OCI-LY7 (cell line): Measurements from ENCODE around the gene UBE2S. TPM values are rescaled to one million over a fixed set of nuclear protein-coding genes. Genes with fewer than 3 reads are reported as not detected.

Source experiments
- BruUV-seq: library from RNA; stranded (reverse); fragments of 400-500 nt; replicated peaks from 2 replicates; lab custom pipeline; 2021; lab: Mats Ljungman, UMichigan
- CTCF ChIA-PET: fragments of 300-600 bp; sonication (Branson Sonifier 250); formaldehyde crosslinking; loops from one replicate; lab custom pipeline; 2022; ENCODE audit warnings: antibody characterized with exemption; ENCODE audit not compliant: unreplicated experiment; lab: Charles Lee
- POLR2A ChIA-PET: fragments of 300-600 bp; sonication (Branson Sonifier 250); formaldehyde crosslinking; loops from one replicate; lab custom pipeline; 2022; ENCODE audit warnings: antibody characterized with exemption; lab: Charles Lee
- DNase-seq: peaks from one replicate; pipeline ENCODE4 v3.0.0-alpha.2; 2015; ENCODE audit warnings: low spot score
- H2AFZ ChIP-seq: fragments of 200-600 bp; sonication (generic), shearing (Covaris generic); 2 replicates; pipeline ENCODE4 v1.6.1; 2014; ENCODE audit warnings: mild to moderate bottlenecking, antibody characterized with exemption, low read length, moderate library complexity
- H3K27ac ChIP-seq: fragments of 200-600 bp; sonication (generic); 2 replicates; pipeline ENCODE4 v1.5.1; 2014; ENCODE audit warnings: mixed run types, low read depth, mild to moderate bottlenecking, moderate library complexity, low read length, inconsistent platforms; ENCODE audit not compliant: poor library complexity, severe bottlenecking
- H3K36me3 ChIP-seq: fragments of 200-600 bp; sonication (generic); 2 replicates; pipeline ENCODE4 v1.6.1; 2014; ENCODE audit warnings: mild to moderate bottlenecking, antibody characterized with exemption, low read length, moderate library complexity, mixed read lengths; ENCODE audit not compliant: insufficient read depth
- H3K4me1 ChIP-seq: fragments of 200-600 bp; sonication (generic); 2 replicates; pipeline ENCODE4 v1.5.1; 2014; ENCODE audit warnings: mild to moderate bottlenecking, low read length; ENCODE audit not compliant: insufficient read depth, poor library complexity, severe bottlenecking
- H3K4me2 ChIP-seq: fragments of 200-600 bp; sonication (generic); 2 replicates; pipeline ENCODE4 v1.6.1; 2014; ENCODE audit warnings: mild to moderate bottlenecking, low read length
- H3K4me3 ChIP-seq: fragments of 200-600 bp; sonication (generic); 2 replicates; pipeline ENCODE4 v1.5.1; 2014; ENCODE audit warnings: mild to moderate bottlenecking, low read depth, low read length; ENCODE audit not compliant: poor library complexity, severe bottlenecking
- H3K79me2 ChIP-seq: fragments of 200-600 bp; sonication (generic); 2 replicates; pipeline ENCODE4 v1.6.1; 2016; ENCODE audit warnings: low read depth, mild to moderate bottlenecking, low read length, moderate library complexity, mixed read lengths; ENCODE audit not compliant: insufficient read depth
- H3K9me2 ChIP-seq: fragments of 200-600 bp; sonication (generic); 2 replicates; pipeline ENCODE4 v1.6.1; 2016; ENCODE audit warnings: mild to moderate bottlenecking, low read length, mixed read lengths; ENCODE audit not compliant: insufficient read depth
- H3K9me3 ChIP-seq: fragments of 200-600 bp; sonication (generic); 2 replicates; pipeline ENCODE4 v1.6.1; 2014; ENCODE audit warnings: mild to moderate bottlenecking, mixed run types, low read length, mixed read lengths
- H4K20me1 ChIP-seq: fragments of 200-600 bp; sonication (generic); 2 replicates; pipeline ENCODE4 v1.6.1; 2014; ENCODE audit warnings: mild to moderate bottlenecking, antibody characterized with exemption, low read length, moderate library complexity, mixed read lengths; ENCODE audit not compliant: insufficient read depth
- CTCF ChIP-seq: fragments of 200-600 bp; sonication (generic); conservative IDR thresholded peaks from 2 replicates; pipeline ENCODE4 v1.5.1; 2014; ENCODE audit warnings: mild to moderate bottlenecking, antibody characterized with exemption, low read length, moderate library complexity, mixed read lengths
- EZH2phosphoT487 ChIP-seq: fragments of 200-600 bp; sonication (generic); IDR thresholded peaks from 2 replicates; pipeline ENCODE4 v1.6.1; 2018; ENCODE audit warnings: low read depth, borderline replicate concordance, mild to moderate bottlenecking, mixed run types, antibody characterized with exemption, low read length, moderate library complexity, mixed read lengths
- intact Hi-C: fragments of 100-400 bp; cut with micrococcal nuclease; formaldehyde crosslinking; loops from one replicate; pipeline ENCODE4 v1.10.0; 2022; ENCODE audit not compliant: unreplicated experiment
- total RNA-seq, 2 experiments: library from RNA; depleted of rRNA in 1 of 2; stranded (reverse); fragments of >200 nt in 1 of 2; shearing (Covaris generic) in 1 of 2; gene quantifications; 2 replicates each; pipeline ENCODE4 v1.2.3, GENCODE V29; 2014 to 2022

The UBE2S gene
- total RNA-seq, 2 experiments from 2014 or later = 285 to 682 TPM

GRCh38 chr19:55352549-55353145 lies 54.9 kb downstream of the UBE2S start:
- CTCF ChIA-PET = no interaction called here

GRCh38 chr19:55352040-55352439 lies 55.5 kb downstream of the UBE2S start:
- TF ChIP-seq CTCF = no peak
- Histone ChIP-seq H2AFZ (no peak overlapping the region), H3K36me3 (no peaks in the 10 kb centered on the region), H3K4me2 (no peak overlapping the region), H3K9me3 (no peaks in the 10 kb centered on the region), H3K4me3 (no peak overlapping the region), H3K27ac (no peak overlapping the region), H3K4me1 (peaks cover 12% of the 10 kb centered on the region), H3K9me2 (no peaks in the 10 kb centered on the region), H3K79me2 (no peaks in the 10 kb centered on the region), H4K20me1 (no peaks in the 10 kb centered on the region)
- ChIA-PET POLR2A (no interaction called here), CTCF (no interaction called here)
- DNase-seq = no peak
- intact Hi-C loops = no loop called here
- BruUV-seq = no TSS peak

More at GRCh38 chr19:55352549-55353145, 54.9 kb downstream of the UBE2S start:
- Histone ChIP-seq H3K27ac (no peak overlapping the region), H3K9me3 (no peaks in the 10 kb centered on the region), H3K4me3 (no peak overlapping the region), H3K4me2 (no peak overlapping the region), H3K36me3 (no peaks in the 10 kb centered on the region), H4K20me1 (no peaks in the 10 kb centered on the region), H3K4me1 (peaks cover 12% of the 10 kb centered on the region), H2AFZ (no peak overlapping the region), H3K79me2 (no peaks in the 10 kb centered on the region), H3K9me2 (no peaks in the 10 kb centered on the region)
- intact Hi-C loops = no loop called here
- BruUV-seq = no TSS peak
- TF ChIP-seq EZH2phosphoT487 (no peak), CTCF (no peak)
- no peak for DNase-seq
- POLR2A ChIA-PET = no interaction called here

- no peaks in the 10 kb centered on the region for H3K79me2 ChIP-seq
- no peaks in the 10 kb centered on the region for H3K36me3 ChIP-seq
- TF ChIP-seq CTCF (no peak), EZH2phosphoT487 (no peak)
- intact Hi-C loops = no loop called here
- H3K27ac ChIP-seq = no peak overlapping the region
- no peak overlapping the region for H2AFZ ChIP-seq
- POLR2A ChIA-PET = no interaction called here
- H3K4me3 ChIP-seq = no peak overlapping the region
- no peak overlapping the region for H3K4me2 ChIP-seq
- BruUV-seq = no TSS peak
- H3K4me1 ChIP-seq = peaks cover 12% of the 10 kb centered on the region
- no peaks in the 10 kb centered on the region for H4K20me1 ChIP-seq
- CTCF ChIA-PET = interaction anchor here (0.5 to 0.7 kb wide), 2 partner anchors 48 to 49 kb away, joined by 3 to 4 read pairs; no protein-coding TSS in a partner anchor
- no peak for DNase-seq
- H3K9me3 ChIP-seq = no peaks in the 10 kb centered on the region
- H3K9me2 ChIP-seq = no peaks in the 10 kb centered on the region
Measured at GRCh38 chr19:55350620-55351315, 56.8 kb downstream of the UBE2S start.
